HepG2 (cell line): ENCODE measurements around the gene STAT5A. TPM values are rescaled to one million over a fixed set of nuclear protein-coding genes. Genes with fewer than 3 reads are reported as not detected.
A peak's percentile ranks its signal among the peaks of the same experiment; 100 is the strongest.

ENCODE experiments used
- CBFB ChIP-seq: sonication (generic); formaldehyde crosslinking; IDR thresholded peaks from 2 replicates; pipeline ENCODE4 v1.4.0; 2020; ENCODE audit warnings: missing genetic modification reagents
- CENPT ChIP-seq: sonication (generic); formaldehyde crosslinking; IDR thresholded peaks from 2 replicates; pipeline ENCODE4 v1.8.0; 2022; ENCODE audit warnings: low read depth, mild to moderate bottlenecking, moderate library complexity, missing genetic modification reagents
- GMEB2 ChIP-seq: IDR thresholded peaks from 2 replicates; pipeline ENCODE4 v1.6.1; 2016; ENCODE audit warnings: missing biosample characterization, missing genetic modification reagents, low read depth
- HMGA1 ChIP-seq: sonication (generic); formaldehyde crosslinking; conservative IDR thresholded peaks from 2 replicates; pipeline ENCODE4 v1.4.0; 2020; ENCODE audit warnings: missing genetic modification reagents
- HOXA9 ChIP-seq: sonication (generic); formaldehyde crosslinking; IDR thresholded peaks from 2 replicates; pipeline ENCODE4 v1.8.1; 2022; ENCODE audit warnings: missing genetic modification reagents, mild to moderate bottlenecking, moderate library complexity, borderline replicate concordance
- JDP2 ChIP-seq: sonication (generic); formaldehyde crosslinking; IDR thresholded peaks from 2 replicates; pipeline ENCODE4 v1.8.1; 2022; ENCODE audit warnings: missing genetic modification reagents, borderline replicate concordance
- KLF6 ChIP-seq: IDR thresholded peaks from 2 replicates; pipeline ENCODE4 v1.8.0; 2016; ENCODE audit warnings: missing biosample characterization, missing genetic modification reagents
- MNT ChIP-seq: fragments of 450-650 bp; IDR thresholded peaks from 2 replicates; pipeline ENCODE4 v1.6.1; 2016
- NFAT5 ChIP-seq: sonication (generic); formaldehyde crosslinking; IDR thresholded peaks from 2 replicates; pipeline ENCODE4 v1.4.0; 2020; ENCODE audit warnings: missing genetic modification reagents
- NKX3-1 ChIP-seq: sonication (generic); formaldehyde crosslinking; IDR thresholded peaks from 2 replicates; pipeline ENCODE4 v1.5.0; 2020; ENCODE audit warnings: missing genetic modification reagents
- RAD51 ChIP-seq: fragments of 450-650 bp; IDR thresholded peaks from 2 replicates; pipeline ENCODE4 v1.6.1; 2016; ENCODE audit warnings: borderline replicate concordance
- SATB2 ChIP-seq: sonication (generic); formaldehyde crosslinking; IDR thresholded peaks from 2 replicates; pipeline ENCODE4 v1.5.0; 2020; ENCODE audit warnings: missing genetic modification reagents
- SOX6 ChIP-seq, 2 experiments: fragments of 450-650 bp in 1 of 2; sonication (generic) in 1 of 2; formaldehyde crosslinking in 1 of 2; IDR thresholded peaks; 2 replicates each; pipeline versions ENCODE4 v1.4.0 to v1.6.1; 2017 to 2020; ENCODE audit warnings: antibody characterized with exemption in 1 of 2, mild to moderate bottlenecking in 1 of 2, missing genetic modification reagents in 1 of 2
- STAG1 ChIP-seq: sonication (generic); formaldehyde crosslinking; IDR thresholded peaks from 2 replicates; pipeline ENCODE4 v1.4.0; 2020; ENCODE audit warnings: missing genetic modification reagents
- TFAP4 ChIP-seq: sonication (generic); IDR thresholded peaks from 2 replicates; pipeline ENCODE4 v1.6.1; 2016; ENCODE audit warnings: low read depth, borderline replicate concordance
- ZFP41 ChIP-seq: sonication (generic); formaldehyde crosslinking; IDR thresholded peaks from 2 replicates; pipeline ENCODE4 v1.4.0; 2020; ENCODE audit warnings: mild to moderate bottlenecking, missing genetic modification reagents, borderline replicate concordance
- ZNF317 ChIP-seq: sonication (generic); formaldehyde crosslinking; IDR thresholded peaks from 2 replicates; pipeline ENCODE4 v1.5.0; 2020; ENCODE audit warnings: mild to moderate bottlenecking, missing genetic modification reagents
- ZNF331 ChIP-seq: sonication (generic); formaldehyde crosslinking; IDR thresholded peaks from 2 replicates; pipeline ENCODE4 v1.4.0; 2020; ENCODE audit warnings: missing genetic modification reagents
- ZNF556 ChIP-seq: sonication (generic); formaldehyde crosslinking; IDR thresholded peaks from 2 replicates; pipeline ENCODE4 v1.4.0; 2020; ENCODE audit warnings: mild to moderate bottlenecking, missing genetic modification reagents, borderline replicate concordance
- ZNF746 ChIP-seq: sonication (generic); formaldehyde crosslinking; IDR thresholded peaks from 2 replicates; pipeline ENCODE4 v1.8.0; 2022; ENCODE audit warnings: mild to moderate bottlenecking, missing genetic modification reagents
- ZNF792 ChIP-seq: IDR thresholded peaks from 2 replicates; pipeline ENCODE4 v1.6.1; 2016
- polyA plus RNA-seq, 8 experiments: library from polyadenylated mRNA; depleted of rRNA in 3 of 8; stranded (reverse) in 7 of 8; unstranded in 1 of 8; fragments of >200 nt; fragmentation: Illumina TruSeq in 4 of 8; extraction: Trizol in 4 of 8; gene quantifications; 2 replicates each; pipeline versions ENCODE4 v1.2.1 to v1.2.3, GENCODE V29; 2011 to 2016; ENCODE audit warnings: low read depth in 4 of 8, missing spikeins in 1 of 8, mixed read lengths in 1 of 8; ENCODE audit not compliant: insufficient read depth in 1 of 8
- total RNA-seq, 5 experiments: library from RNA; depleted of rRNA; stranded (reverse); fragments of >200 nt; fragmentation: Illumina TruSeq; extraction: Trizol; gene quantifications; 2 replicates each; pipeline ENCODE4 v1.2.3, GENCODE V29; 2016; ENCODE audit warnings: low read depth in 1 of 5

STAT5A gene
- total and polyA plus RNA-seq, 2 of the 13 experiments (the other 11 are each of a cell fraction or from before 2014, with no cell fraction given), result 1.4 to 4.1 TPM

GRCh38 chr17:42312285-42313130, 24.2 kb downstream of the STAT5A start (continued):
- TF ChIP-seq TFAP4, result peak; percentile 92; the same call in 1 of the 2 replicates
- TF ChIP-seq ZNF746, result peak; percentile 93
- TF ChIP-seq RAD51, result no peak
- peak; percentile 68; the same call in 1 of the 2 replicates for TF ChIP-seq CBFB (CRISPR knock-in tag)
- peak; percentile 87 for TF ChIP-seq STAG1 (CRISPR knock-in tag)
- 0 out of 2 replicates have a peak, but pooled peaks have one; percentile 62 for TF ChIP-seq HOXA9
- no peak for TF ChIP-seq JDP2 (CRISPR knock-in tag)
- 0 out of 2 replicates have a peak, but pooled peaks have one; percentile 8 for TF ChIP-seq MNT
- TF ChIP-seq SOX6 (IDR thresholded peaks at IDR 0.05), result no peak
- peak; percentile 71 for TF ChIP-seq SOX6 (CRISPR knock-in tag; IDR thresholded peaks at IDR 0.05)
- no peak for TF ChIP-seq GMEB2 (CRISPR knock-in tag)
- no peak for TF ChIP-seq ZNF317 (CRISPR knock-in tag)
- peak; percentile 95 for TF ChIP-seq ZNF556 (CRISPR knock-in tag)
- TF ChIP-seq ZFP41, result no peak
- TF ChIP-seq ZNF792 (CRISPR knock-in tag), result peak; percentile 80; the same call in 1 of the 2 replicates
- TF ChIP-seq SATB2 (CRISPR knock-in tag), result 0 out of 2 replicates have a peak, but pooled peaks have one; percentile 0
- TF ChIP-seq NKX3-1, result no peak
- 0 out of 2 replicates have a peak, but pooled peaks have one; percentile 57 for TF ChIP-seq CENPT
- TF ChIP-seq HMGA1, result no peak
- TF ChIP-seq NFAT5 (CRISPR knock-in tag), result no peak
- peak; percentile 45; the same call in 1 of the 2 replicates for TF ChIP-seq ZNF331
- TF ChIP-seq KLF6 (CRISPR knock-in tag), result peak; percentile 50; the same call in 1 of the 2 replicates
